ENCODE data around the gene URB2. TPM values are rescaled to one million over a fixed set of nuclear protein-coding genes. Genes with fewer than 3 reads are reported as not detected.

The URB2 gene
- total and polyA plus RNA-seq, 10 of the 15 experiments (the other 5 are each of a cell fraction or from before 2014, with no cell fraction given): 2.7 to 24.0 (median 16.9) TPM

DNA sequence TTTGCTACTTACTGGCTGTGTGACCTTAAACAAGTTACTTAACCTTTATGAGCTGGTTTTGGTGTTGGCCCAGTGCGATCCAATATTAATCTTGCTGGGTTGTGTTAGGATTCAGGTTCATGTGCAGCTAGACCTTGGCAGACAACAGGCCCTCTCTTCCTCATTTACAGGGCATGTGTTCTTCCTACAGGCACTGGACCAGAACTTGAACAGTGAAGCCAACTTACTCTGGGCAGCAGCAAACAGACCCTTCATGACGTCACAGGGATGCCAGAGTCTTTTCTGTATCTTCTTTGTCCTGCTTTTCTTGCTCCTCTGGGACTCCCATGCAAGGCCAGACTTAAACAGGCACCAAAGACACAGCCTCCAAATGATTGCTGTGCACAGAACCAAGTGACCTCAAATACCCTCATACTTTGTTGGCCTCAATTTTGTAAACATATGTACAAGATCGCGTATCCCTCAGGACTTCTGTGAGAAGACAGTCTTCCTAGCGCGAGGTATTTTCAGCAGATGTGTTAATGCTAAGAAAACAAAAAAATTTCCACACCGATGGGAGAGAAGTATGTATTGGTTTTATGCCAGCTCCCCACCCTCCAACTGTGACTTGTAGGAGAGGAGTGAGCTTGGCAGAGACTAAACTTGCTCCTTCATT, 73.7 kb downstream of the URB2 start:
- no peak for FAIRE-seq
- Histone ChIP-seq H3K9me3 (replicated peaks; ENCODE audit: control insufficient read depth, insufficient read depth, low read length) (no peaks in the 10 kb centered on the region), H3K4me1 (ENCODE audit: control insufficient read depth, insufficient read depth, low read length) (peaks cover 3% of the 10 kb centered on the region; the same call in 1 of the 2 replicates), H3K4me3 (no peak overlapping the region), H3K27ac (ENCODE audit: control insufficient read depth, insufficient read depth) (no peak overlapping the region), H3K9ac (ENCODE audit: control insufficient read depth, insufficient read depth, low read length) (no peak overlapping the region), H4K20me1 (ENCODE audit: control insufficient read depth, insufficient read depth) (no peaks in the 10 kb centered on the region), H2AFZ (ENCODE audit: control insufficient read depth, low read depth, low read length) (no peak overlapping the region), H3K27me3 (replicated peaks in 1 of 2; ENCODE audit: control insufficient read depth in 2 of 2, insufficient read depth in 2 of 2, low read length in 1 of 2) (no peaks in the 10 kb centered on the region), H3K36me3 (ENCODE audit: control insufficient read depth in 2 of 2, insufficient read depth in 2 of 2, low read length in 1 of 2) (no peaks in the 10 kb centered on the region), H3K4me2 (ENCODE audit: control insufficient read depth, insufficient read depth) (no peak overlapping the region), H3K79me2 (ENCODE audit: control insufficient read depth, insufficient read depth, low read length) (no peaks in the 10 kb centered on the region)
- BruUV-seq (replicated peaks): no TSS peak
- ATAC-seq: no peak
- in situ Hi-C loops (cut with MboI): no loop called here
- DNase-seq (ENCODE audit: low read depth, low spot score): no peak
- RAD21 ChIA-PET (ENCODE audit: unreplicated experiment): interaction anchor here (1.3 kb wide), 1 partner anchor 28 kb away, joined by 3 read pairs; no protein-coding TSS in a partner anchor
- CTCF ChIA-PET: no interaction called here
- intact Hi-C loops (cut with micrococcal nuclease; ENCODE audit: unreplicated experiment): no loop called here
- SMC1A ChIA-PET (ENCODE audit: uncharacterized antibody, unreplicated experiment): interaction anchor here (0.6 to 1.3 kb wide), 2 partner anchors 10 to 68 kb away, joined by 3 read pairs; no protein-coding TSS in a partner anchor
- TF ChIP-seq GABPA (IDR thresholded peaks at IDR 0.05; ENCODE audit: low read depth) (no peak), TBL1XR1 (IDR thresholded peaks at IDR 0.05; ENCODE audit: low read depth, low read length) (no peak)
- POLR2A ChIA-PET: no interaction called here
- 53% methylated on average over 7 of the region's 7 CpGs for WGBS (ENCODE audit: insufficient coverage, insufficient replicate concordance, low lambda C conversion rate, missing lambda C conversion rate)

DNA sequence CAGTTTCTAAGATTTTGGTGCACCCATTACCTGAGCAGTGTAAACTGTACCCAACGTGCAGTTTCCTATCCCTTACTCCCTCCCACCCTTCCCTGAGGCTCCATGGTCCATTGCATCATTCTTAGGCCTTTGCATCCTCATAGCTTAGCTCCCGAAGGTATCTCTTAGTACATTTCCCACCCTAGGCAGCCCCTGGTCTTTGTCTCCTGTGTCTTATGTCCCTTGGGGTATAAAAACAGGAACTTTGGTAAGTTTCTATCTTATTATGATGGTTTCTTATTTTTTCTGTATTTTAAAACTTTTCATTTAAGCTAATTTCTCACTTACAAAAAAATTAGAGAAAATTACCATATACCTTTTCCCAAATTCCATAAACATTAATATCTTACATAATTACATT, 78.1 kb downstream of the URB2 start:
- intact Hi-C loops (cut with micrococcal nuclease; ENCODE audit: unreplicated experiment): no loop called here
- H3K4me3 ChIP-seq: no peak overlapping the region
- POLR2A ChIA-PET: no interaction called here
- H3K9ac ChIP-seq (ENCODE audit: control insufficient read depth, insufficient read depth, low read length): no peak overlapping the region
- in situ Hi-C loops (cut with MboI): no loop called here
- H2AFZ ChIP-seq (ENCODE audit: control insufficient read depth, low read depth, low read length): no peak overlapping the region
- H3K4me1 ChIP-seq (ENCODE audit: control insufficient read depth, insufficient read depth, low read length): no peaks in the 10 kb centered on the region
- RAD21 ChIA-PET (ENCODE audit: unreplicated experiment): no interaction called here
- SMC1A ChIA-PET (ENCODE audit: uncharacterized antibody, unreplicated experiment): interaction anchor here (0.7 to 1.1 kb wide), 3 partner anchors 18 to 65 kb away, joined by 3 read pairs; no protein-coding TSS in a partner anchor
- DNase-seq (ENCODE audit: low read depth, low spot score): no peak
- no peaks in the 10 kb centered on the region for H3K27me3 ChIP-seq (replicated peaks in 1 of 2; ENCODE audit: control insufficient read depth in 2 of 2, insufficient read depth in 2 of 2, low read length in 1 of 2)
- CTCF ChIA-PET: interaction anchor here (1.1 kb wide), 1 partner anchor 12 kb away, joined by 3 read pairs; no protein-coding TSS in a partner anchor
- no peaks in the 10 kb centered on the region for H3K79me2 ChIP-seq (ENCODE audit: control insufficient read depth, insufficient read depth, low read length)
- WGBS (ENCODE audit: insufficient coverage, insufficient replicate concordance, low lambda C conversion rate, missing lambda C conversion rate): 20% methylated on average over 2 of the region's 2 CpGs
- H3K27ac ChIP-seq (ENCODE audit: control insufficient read depth, insufficient read depth): no peak overlapping the region
- no peaks in the 10 kb centered on the region for H4K20me1 ChIP-seq (ENCODE audit: control insufficient read depth, insufficient read depth)
- H3K9me3 ChIP-seq (replicated peaks; ENCODE audit: control insufficient read depth, insufficient read depth, low read length): no peaks in the 10 kb centered on the region
- no peak overlapping the region for H3K4me2 ChIP-seq (ENCODE audit: control insufficient read depth, insufficient read depth)
- no TSS peak for BruUV-seq (replicated peaks)
- ATAC-seq: no peak
- no peak for FAIRE-seq
- H3K36me3 ChIP-seq (ENCODE audit: control insufficient read depth in 2 of 2, insufficient read depth in 2 of 2, low read length in 1 of 2): no peaks in the 10 kb centered on the region
- TF ChIP-seq IRF4 (IDR thresholded peaks at IDR 0.05; ENCODE audit: low read depth, low read length) (no peak), NFIC (IDR thresholded peaks at IDR 0.05; ENCODE audit: low read depth, low read length) (no peak), EED (IDR thresholded peaks at IDR 0.05; ENCODE audit: low read depth) (no peak), HDGF (IDR thresholded peaks at IDR 0.05) (no peak), ETV6 (conservative IDR thresholded peaks at IDR 0.05 in 1 of 2, IDR thresholded peaks at IDR 0.05 in 1 of 2; ENCODE audit: borderline replicate concordance in 1 of 2, low read depth in 1 of 2) (no peak), TCF12 (IDR thresholded peaks at IDR 0.05; ENCODE audit: low read depth, low read length) (no peak), RUNX3 (IDR thresholded peaks at IDR 0.05; ENCODE audit: low read length) (no peak), SRF (IDR thresholded peaks at IDR 0.05; ENCODE audit: low read depth in 2 of 2, low read length in 2 of 2) (no peak), ZBED1 (IDR thresholded peaks at IDR 0.05; ENCODE audit: borderline replicate concordance) (no peak)
- TF ChIP-seq, protein P1, sequence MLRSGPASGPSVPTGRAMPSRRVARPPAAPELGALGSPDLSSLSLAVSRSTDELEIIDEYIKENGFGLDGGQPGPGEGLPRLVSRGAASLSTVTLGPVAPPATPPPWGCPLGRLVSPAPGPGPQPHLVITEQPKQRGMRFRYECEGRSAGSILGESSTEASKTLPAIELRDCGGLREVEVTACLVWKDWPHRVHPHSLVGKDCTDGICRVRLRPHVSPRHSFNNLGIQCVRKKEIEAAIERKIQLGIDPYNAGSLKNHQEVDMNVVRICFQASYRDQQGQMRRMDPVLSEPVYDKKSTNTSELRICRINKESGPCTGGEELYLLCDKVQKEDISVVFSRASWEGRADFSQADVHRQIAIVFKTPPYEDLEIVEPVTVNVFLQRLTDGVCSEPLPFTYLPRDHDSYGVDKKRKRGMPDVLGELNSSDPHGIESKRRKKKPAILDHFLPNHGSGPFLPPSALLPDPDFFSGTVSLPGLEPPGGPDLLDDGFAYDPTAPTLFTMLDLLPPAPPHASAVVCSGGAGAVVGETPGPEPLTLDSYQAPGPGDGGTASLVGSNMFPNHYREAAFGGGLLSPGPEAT (IDR thresholded peaks at IDR 0.05; ENCODE audit: low read depth): no peak
- TF ChIP-seq, protein P2, sequence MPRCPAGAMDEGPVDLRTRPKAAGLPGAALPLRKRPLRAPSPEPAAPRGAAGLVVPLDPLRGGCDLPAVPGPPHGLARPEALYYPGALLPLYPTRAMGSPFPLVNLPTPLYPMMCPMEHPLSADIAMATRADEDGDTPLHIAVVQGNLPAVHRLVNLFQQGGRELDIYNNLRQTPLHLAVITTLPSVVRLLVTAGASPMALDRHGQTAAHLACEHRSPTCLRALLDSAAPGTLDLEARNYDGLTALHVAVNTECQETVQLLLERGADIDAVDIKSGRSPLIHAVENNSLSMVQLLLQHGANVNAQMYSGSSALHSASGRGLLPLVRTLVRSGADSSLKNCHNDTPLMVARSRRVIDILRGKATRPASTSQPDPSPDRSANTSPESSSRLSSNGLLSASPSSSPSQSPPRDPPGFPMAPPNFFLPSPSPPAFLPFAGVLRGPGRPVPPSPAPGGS (IDR thresholded peaks at IDR 0.05; ENCODE audit: borderline replicate concordance, insufficient read depth, low read depth, low read length, poor library complexity, severe bottlenecking): no peak

All from GM12878 (cell line).